NB4 (cell line): Measurements from ENCODE around the gene AGAP1.
A peak's percentile ranks its signal among the peaks of the same experiment; 100 is the strongest.

Experiments used
- DNase-seq: peaks from one replicate; pipeline ENCODE4 v3.0.0; 2010; ENCODE audit warnings: low read depth
- H3K4me3 ChIP-seq: one replicate; pipeline ENCODE4 v1.5.1; 2011; ENCODE audit warnings: mild to moderate bottlenecking, low read depth, low read length, moderate library complexity
- MAX ChIP-seq: IDR thresholded peaks from 2 replicates; pipeline ENCODE4 v1.6.1; 2011; ENCODE audit warnings: low read depth, low read length
- MYC ChIP-seq: IDR thresholded peaks from 2 replicates; pipeline ENCODE4 v1.6.1; 2011; ENCODE audit warnings: low read depth, low read length
- POLR2A ChIP-seq: IDR thresholded peaks from 2 replicates; pipeline ENCODE4 v1.6.1; 2011; ENCODE audit warnings: mild to moderate bottlenecking; ENCODE audit not compliant: insufficient read length; ENCODE audit errors: extremely low read depth
- TF ChIP-seq, protein P1 (sequence below): IDR thresholded peaks from one replicate; pipeline ENCODE4 v1.5.1; 2012; ENCODE audit warnings: low read depth, low read length

AGAP1 gene

DNA sequence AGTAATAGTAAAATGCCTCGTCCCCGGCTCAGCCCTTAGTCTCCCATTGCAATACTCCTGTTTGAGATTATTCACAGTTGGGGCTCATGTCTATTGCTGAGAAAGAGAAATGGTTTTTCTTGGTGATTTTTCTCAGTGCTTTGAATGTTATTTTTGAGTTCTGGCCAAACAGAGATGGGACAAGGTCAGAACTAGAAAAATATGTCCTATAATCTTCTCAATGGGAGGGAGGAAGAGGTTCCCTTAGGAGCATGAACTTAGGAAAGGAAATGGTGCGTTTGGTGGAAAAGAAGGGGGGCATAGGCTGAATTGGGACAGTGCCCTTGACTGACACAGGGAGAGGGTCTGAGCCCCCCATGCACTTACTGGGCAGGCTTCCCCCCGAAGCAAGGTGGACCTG is 133.8 kb downstream of the AGAP1 start:
- TF ChIP-seq, protein P1, sequence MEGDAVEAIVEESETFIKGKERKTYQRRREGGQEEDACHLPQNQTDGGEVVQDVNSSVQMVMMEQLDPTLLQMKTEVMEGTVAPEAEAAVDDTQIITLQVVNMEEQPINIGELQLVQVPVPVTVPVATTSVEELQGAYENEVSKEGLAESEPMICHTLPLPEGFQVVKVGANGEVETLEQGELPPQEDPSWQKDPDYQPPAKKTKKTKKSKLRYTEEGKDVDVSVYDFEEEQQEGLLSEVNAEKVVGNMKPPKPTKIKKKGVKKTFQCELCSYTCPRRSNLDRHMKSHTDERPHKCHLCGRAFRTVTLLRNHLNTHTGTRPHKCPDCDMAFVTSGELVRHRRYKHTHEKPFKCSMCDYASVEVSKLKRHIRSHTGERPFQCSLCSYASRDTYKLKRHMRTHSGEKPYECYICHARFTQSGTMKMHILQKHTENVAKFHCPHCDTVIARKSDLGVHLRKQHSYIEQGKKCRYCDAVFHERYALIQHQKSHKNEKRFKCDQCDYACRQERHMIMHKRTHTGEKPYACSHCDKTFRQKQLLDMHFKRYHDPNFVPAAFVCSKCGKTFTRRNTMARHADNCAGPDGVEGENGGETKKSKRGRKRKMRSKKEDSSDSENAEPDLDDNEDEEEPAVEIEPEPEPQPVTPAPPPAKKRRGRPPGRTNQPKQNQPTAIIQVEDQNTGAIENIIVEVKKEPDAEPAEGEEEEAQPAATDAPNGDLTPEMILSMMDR, result no peak
- TF ChIP-seq MYC, result no peak
- no peak for TF ChIP-seq MAX
- no peak for TF ChIP-seq POLR2A
- H3K4me3 ChIP-seq, result no peak overlapping the region
- no peak for DNase-seq

GRCh38 chr2:235630718-235631296 is 137.0 kb downstream of the AGAP1 start:
- no peak overlapping the region for H3K4me3 ChIP-seq
- TF ChIP-seq MAX, result no peak
- TF ChIP-seq POLR2A, result no peak
- TF ChIP-seq, protein P1, result no peak
- TF ChIP-seq MYC, result no peak
- no peak for DNase-seq

DNA sequence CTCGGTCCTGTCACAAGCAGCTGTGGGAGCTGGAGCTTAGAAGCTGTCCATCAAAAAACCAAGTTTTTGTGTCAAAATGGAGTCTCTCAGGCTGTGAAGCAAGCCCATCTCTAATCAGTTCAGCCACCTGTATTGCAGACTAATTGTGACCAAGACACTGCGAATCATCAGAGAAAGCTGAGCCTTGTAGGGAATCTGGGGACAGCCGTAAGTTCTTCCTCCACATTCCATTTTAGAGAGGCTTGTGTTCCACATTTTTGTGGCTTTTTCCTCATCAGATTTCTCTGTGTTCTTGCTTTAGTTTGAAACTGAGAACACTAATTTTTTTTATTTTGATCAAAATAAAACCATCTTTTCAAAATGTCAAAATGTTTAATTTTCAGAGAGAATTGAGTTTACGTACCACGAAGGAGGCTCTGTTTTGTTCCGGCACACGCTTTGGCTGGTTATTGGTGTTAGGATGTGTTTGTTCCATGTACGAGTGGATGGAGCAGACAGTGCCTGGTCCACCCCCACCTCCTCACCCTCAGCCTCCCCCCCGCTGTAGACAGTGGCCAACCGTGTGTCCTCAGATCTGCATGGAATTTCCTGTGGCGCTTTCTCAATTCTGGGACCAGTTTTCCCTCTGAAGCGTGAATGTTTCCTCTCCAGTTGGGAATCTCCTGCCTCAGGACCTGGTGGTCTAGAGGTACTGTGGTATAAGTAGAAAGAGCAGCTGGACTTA is 140.8 kb downstream of the AGAP1 start:
- no peak for TF ChIP-seq MAX
- no peak overlapping the region for H3K4me3 ChIP-seq
- no peak for DNase-seq

DNA sequence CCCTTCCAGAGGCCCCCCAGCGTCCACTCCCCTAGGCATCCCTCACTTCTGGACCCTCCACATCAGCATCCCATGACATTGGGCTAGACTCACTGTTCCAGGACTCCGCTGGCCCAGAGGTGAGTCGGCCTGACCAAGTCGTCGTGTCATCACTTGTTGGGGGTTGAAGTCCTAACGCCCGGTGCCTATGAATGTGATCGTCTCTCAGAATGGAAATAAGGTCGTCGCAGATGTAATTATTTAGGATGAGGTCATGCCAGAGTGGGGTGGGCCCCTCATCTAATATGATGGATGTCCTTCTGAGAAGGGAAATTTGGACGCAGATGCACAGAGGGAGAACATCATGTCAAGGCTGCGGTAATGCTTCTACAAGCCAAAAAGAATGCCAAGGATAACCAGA is 142.7 kb downstream of the AGAP1 start:
- no peak overlapping the region for H3K4me3 ChIP-seq
- no peak for TF ChIP-seq MAX
- TF ChIP-seq MYC, result no peak
- no peak for TF ChIP-seq POLR2A
- TF ChIP-seq, protein P1, result no peak
- no peak for DNase-seq

DNA sequence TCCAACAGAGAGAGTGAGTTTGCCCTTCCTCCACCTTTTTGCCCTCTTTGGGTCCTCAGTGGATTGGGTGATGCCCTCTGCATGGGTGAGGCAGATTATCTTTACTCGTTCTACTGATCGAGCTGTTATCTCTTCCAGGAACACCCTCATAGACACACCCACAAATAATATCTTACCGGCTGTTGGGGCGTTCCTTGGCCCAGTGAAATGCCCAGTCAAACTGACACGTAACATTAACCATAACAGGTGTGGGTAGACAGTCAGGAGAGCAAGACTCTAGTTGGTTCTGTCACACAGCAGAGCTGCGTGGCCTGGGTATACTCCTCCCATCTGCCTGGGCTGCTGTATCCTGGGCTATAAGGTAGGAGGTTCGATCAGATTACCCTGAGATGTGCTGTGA is 144.1 kb downstream of the AGAP1 start:
- DNase-seq, result no peak
- TF ChIP-seq POLR2A, result no peak
- TF ChIP-seq, protein P1, result no peak
- no peak for TF ChIP-seq MYC
- TF ChIP-seq MAX, result no peak

GRCh38 chr2:235638541-235639427 is 144.9 kb downstream of the AGAP1 start:
- TF ChIP-seq MAX (no peak), POLR2A (no peak), MYC (no peak)
- TF ChIP-seq, protein P1, result peak; percentile 49
- DNase-seq, result peak; percentile 37
- H3K4me3 ChIP-seq, result no peak overlapping the region

More for the DNA sequence above, 144.1 kb downstream of the AGAP1 start:
- H3K4me3 ChIP-seq, result no peak overlapping the region
